ENCODE results near the gene CUX1. TPM values are rescaled to one million over a fixed set of nuclear protein-coding genes. Genes with fewer than 3 reads are reported as not detected.

Gene CUX1
- total RNA-seq, 2 experiments from 2014 or later, result 35.6 to 38.0 TPM

DNA sequence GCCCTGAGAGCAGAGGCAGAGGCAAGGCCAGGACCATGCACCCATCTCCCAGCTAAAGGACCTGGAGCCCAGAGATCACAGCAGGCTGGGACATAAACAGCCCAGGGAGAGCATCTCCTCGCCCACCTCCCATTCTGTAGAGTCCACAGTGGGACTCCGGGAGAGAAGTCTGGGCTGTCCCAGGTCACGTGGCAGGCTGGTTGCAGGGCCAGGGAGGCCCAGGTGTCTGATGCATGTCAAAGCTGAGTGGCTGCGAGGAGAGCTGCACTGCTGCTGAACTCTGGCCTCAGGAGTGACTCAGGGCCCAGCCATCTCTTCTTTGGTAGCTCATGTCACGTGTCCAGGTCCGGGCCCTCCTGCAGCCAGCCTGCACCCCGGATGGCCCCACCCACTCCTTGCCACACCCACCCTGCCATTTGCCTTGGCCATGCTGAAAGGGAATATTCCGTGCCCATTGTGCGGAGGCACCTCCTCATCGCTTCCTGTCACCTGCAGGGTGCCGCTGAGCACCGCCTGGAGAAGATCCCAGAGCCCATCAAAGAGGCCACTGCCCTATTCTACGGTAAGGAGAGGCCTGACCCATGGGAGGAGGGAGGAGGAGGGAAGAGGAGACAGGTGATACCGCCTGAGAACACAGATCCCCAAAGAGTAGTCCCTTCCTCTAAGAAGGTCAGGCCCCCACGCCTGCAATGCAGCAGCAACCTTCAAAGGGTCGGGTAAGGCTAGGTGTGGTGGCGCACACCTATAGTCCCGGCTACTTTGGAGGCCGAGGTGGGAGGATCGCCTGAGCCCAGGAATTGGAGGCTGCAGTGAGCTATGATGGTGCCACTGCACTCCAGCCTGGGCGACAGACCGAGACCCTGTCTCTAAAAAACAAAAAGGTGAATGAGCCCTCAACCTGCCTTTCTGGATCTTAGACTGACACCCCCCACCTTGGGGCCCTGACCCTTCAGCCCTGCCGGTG, 456.6 kb downstream of the CUX1 start:
- Histone ChIP-seq H3K4me1 (ENCODE audit: insufficient read depth, low read length) (peaks cover 4% of the 10 kb centered on the region), H3K27me3 (ENCODE audit: control insufficient read depth in 1 of 2, insufficient read depth in 2 of 2, low read length in 2 of 2) (no peaks in the 10 kb centered on the region), H3K9me3 (ENCODE audit: control insufficient read depth in 1 of 2, insufficient read depth in 1 of 2, low read length in 2 of 2) (no peaks in the 10 kb centered on the region), H3K27ac (ENCODE audit: low read depth in 1 of 2, low read length in 2 of 2) (no peak overlapping the region), H3K4me3 (ENCODE audit: low read length) (no peak overlapping the region), H3K36me3 (ENCODE audit: insufficient read depth, low read length) (no peaks in the 10 kb centered on the region)
- H3K4me3 Mint-ChIP-seq, result no peak overlapping the region
- H3K36me3 Mint-ChIP-seq (ENCODE audit: low read depth), result no peaks in the 10 kb centered on the region
- ATAC-seq (ENCODE audit: poor library complexity) (no peak), DNase-seq (no peak)
- H3K27me3 Mint-ChIP-seq, result no peaks in the 10 kb centered on the region
- H3K27ac Mint-ChIP-seq, result no peak overlapping the region
- intact Hi-C loops (cut with DNase I, micrococcal nuclease), result loop anchor here in 1 of 2 experiments (5.0 kb wide), 1 partner anchor 912 kb away; the partner anchor contains the start of gene COL26A1
- H3K4me1 Mint-ChIP-seq (ENCODE audit: low read depth), result no peaks in the 10 kb centered on the region
- CTCF ChIA-PET, result no interaction called here
- POLR2A ChIA-PET, result no interaction called here
- H3K9me3 Mint-ChIP-seq, result no peaks in the 10 kb centered on the region
- TF ChIP-seq CTCF (IDR thresholded peaks at IDR 0.05), result no peak

- no peak for TF ChIP-seq CTCF (IDR thresholded peaks at IDR 0.05)
- no peaks in the 10 kb centered on the region for H3K9me3 ChIP-seq (ENCODE audit: control insufficient read depth in 1 of 2, insufficient read depth in 1 of 2, low read length in 2 of 2)
- Mint-ChIP-seq H3K4me3 (no peak overlapping the region), H3K4me1 (ENCODE audit: low read depth) (no peaks in the 10 kb centered on the region), H3K9me3 (no peaks in the 10 kb centered on the region), H3K27me3 (no peaks in the 10 kb centered on the region), H3K36me3 (ENCODE audit: low read depth) (no peaks in the 10 kb centered on the region), H3K27ac (no peak overlapping the region)
- H3K36me3 ChIP-seq (ENCODE audit: insufficient read depth, low read length), result no peaks in the 10 kb centered on the region
- POLR2A ChIA-PET, result no interaction called here
- DNase-seq, result no peak
- no peaks in the 10 kb centered on the region for H3K27me3 ChIP-seq (ENCODE audit: control insufficient read depth in 1 of 2, insufficient read depth in 2 of 2, low read length in 2 of 2)
- H3K27ac ChIP-seq (ENCODE audit: low read depth in 1 of 2, low read length in 2 of 2), result no peak overlapping the region
- no peak overlapping the region for H3K4me3 ChIP-seq (ENCODE audit: low read length)
- H3K4me1 ChIP-seq (ENCODE audit: insufficient read depth, low read length), result peaks cover 10% of the 10 kb centered on the region
- CTCF ChIA-PET, result no interaction called here
- no peak for ATAC-seq (ENCODE audit: poor library complexity)
- intact Hi-C loops (cut with DNase I, micrococcal nuclease), result loop anchor here in 1 of 2 experiments (5.0 kb wide), 1 partner anchor 182 kb away; no protein-coding TSS in a partner anchor
These were observed 457.8 kb downstream of the CUX1 start for GRCh38 chr7:102275123-102275703.

GRCh38 chr7:102277901-102278300, 460.5 kb downstream of the CUX1 start:
- Histone ChIP-seq H3K4me1 (ENCODE audit: insufficient read depth, low read length) (peaks cover 6% of the 10 kb centered on the region), H3K27me3 (ENCODE audit: control insufficient read depth in 1 of 2, insufficient read depth in 2 of 2, low read length in 2 of 2) (no peaks in the 10 kb centered on the region), H3K27ac (ENCODE audit: low read depth in 1 of 2, low read length in 2 of 2) (no peak overlapping the region), H3K9me3 (ENCODE audit: control insufficient read depth in 1 of 2, insufficient read depth in 1 of 2, low read length in 2 of 2) (no peaks in the 10 kb centered on the region), H3K36me3 (ENCODE audit: insufficient read depth, low read length) (no peaks in the 10 kb centered on the region), H3K4me3 (ENCODE audit: low read length) (no peak overlapping the region)
- H3K9me3 Mint-ChIP-seq, result no peaks in the 10 kb centered on the region
- H3K4me3 Mint-ChIP-seq, result no peak overlapping the region
- DNase-seq, result no peak
- CTCF ChIA-PET, result no interaction called here
- POLR2A ChIA-PET, result no interaction called here
- H3K36me3 Mint-ChIP-seq (ENCODE audit: low read depth), result no peaks in the 10 kb centered on the region
- H3K4me1 Mint-ChIP-seq (ENCODE audit: low read depth), result no peaks in the 10 kb centered on the region
- no peaks in the 10 kb centered on the region for H3K27me3 Mint-ChIP-seq
- ATAC-seq (ENCODE audit: poor library complexity), result no peak
- intact Hi-C loops (cut with DNase I, micrococcal nuclease), result loop anchor here in 1 of 2 experiments (5.0 kb wide), 1 partner anchor 179 kb away; no protein-coding TSS in a partner anchor
- no peak overlapping the region for H3K27ac Mint-ChIP-seq
- TF ChIP-seq CTCF (IDR thresholded peaks at IDR 0.05), result no peak
